Tibial nerve (tissue), 4 donors: ENCODE results near the gene KIF2A. TPM values are rescaled to one million over a fixed set of nuclear protein-coding genes. Genes with fewer than 3 reads are reported as not detected.

Experiments used
- DNase-seq, 2 donors: peaks; one replicate each; pipeline ENCODE4 v3.0.0-alpha.2; 2019; ENCODE audit warnings: low spot score in 2 of 2
- H3K27ac ChIP-seq, 4 donors: fragments of 200-600 bp; sonication (generic) in 3 of 4; one replicate each; pipeline ENCODE4 v1.5.1; 2017 to 2019; ENCODE audit warnings: mild to moderate bottlenecking in 1 of 4
- H3K27me3 ChIP-seq, 2 donors: fragments of 200-600 bp; sonication (generic) in 1 of 2; one replicate each; pipeline versions ENCODE4 v1.5.1 to v1.6.0; 2017 to 2019
- H3K36me3 ChIP-seq, 3 donors: fragments of 200-600 bp; sonication (generic); one replicate each; pipeline ENCODE4 v1.5.1; 2018 to 2019
- H3K4me1 ChIP-seq, 4 donors: fragments of 200-600 bp; sonication (generic) in 3 of 4; one replicate each; pipeline ENCODE4 v1.5.1; 2017 to 2019
- H3K4me3 ChIP-seq, 4 donors: fragments of 200-600 bp; sonication (generic) in 3 of 4; one replicate each; pipeline ENCODE4 v1.5.1; 2017 to 2019; ENCODE audit warnings: mild to moderate bottlenecking in 1 of 4, moderate library complexity in 1 of 4
- H3K9me3 ChIP-seq, 4 donors: fragments of 200-600 bp; sonication (generic) in 3 of 4; one replicate each; pipeline ENCODE4 v1.5.1; 2017 to 2019
- CTCF ChIP-seq, 5 experiments: fragments of 200-600 bp in 3 of 5; fragments of 450-650 bp in 2 of 5; sonication (generic) in 3 of 5; IDR thresholded peaks; one replicate each; pipeline ENCODE4 v1.5.1; 2016 to 2019; ENCODE audit warnings: antibody characterized with exemption in 5 of 5, mild to moderate bottlenecking in 3 of 5, moderate library complexity in 2 of 5
- EP300 ChIP-seq, 2 donors: sonication (generic); formaldehyde crosslinking; IDR thresholded peaks; one replicate each; pipeline ENCODE4 v1.6.1; 2017; ENCODE audit warnings: antibody characterized with exemption in 2 of 2, mild to moderate bottlenecking in 1 of 2
- POLR2A ChIP-seq, 2 donors: fragments of 450-650 bp; IDR thresholded peaks; one replicate each; pipeline ENCODE4 v1.6.1; 2017; ENCODE audit warnings: antibody characterized with exemption in 2 of 2, mild to moderate bottlenecking in 2 of 2, moderate library complexity in 2 of 2
- WGBS, 2 donors: methylation state at CpG; one replicate each; pipeline ENCODE4 v1.1.5; 2018; 5-methylcytosine and 5-hydroxymethylcytosine counted together
- total RNA-seq, 4 donors: library from RNA; depleted of rRNA; stranded (reverse); fragments of >200 nt; gene quantifications; one replicate each; pipeline ENCODE4 v1.1.0, GENCODE V29; 2016

Gene KIF2A
- total RNA-seq, 4 donors from 2014 or later: 28.5 to 60.3 (median 44.9) TPM

GRCh38 chr5:62268792-62269191 is 37.2 kb upstream of the KIF2A start:
- 41 to 60% methylated on average over 2 of the region's 2 CpGs for WGBS, 2 donors
- H3K27ac ChIP-seq: no peak overlapping the region
- H3K36me3 ChIP-seq: no peaks in the 10 kb centered on the region
- no peaks in the 10 kb centered on the region for H3K4me1 ChIP-seq
- H3K9me3 ChIP-seq: no peaks in the 10 kb centered on the region
- H3K27me3 ChIP-seq: no peaks in the 10 kb centered on the region
- H3K4me3 ChIP-seq: no peak overlapping the region
- DNase-seq: no peak
- TF ChIP-seq CTCF (IDR thresholded peaks at IDR 0.05) (no peak), EP300 (IDR thresholded peaks at IDR 0.05) (no peak), POLR2A (IDR thresholded peaks at IDR 0.05) (no peak)

- 92 to 94% methylated on average over 1 of the region's 1 CpG for WGBS, 2 donors
- no peaks in the 10 kb centered on the region for H3K27me3 ChIP-seq
- no peak overlapping the region for H3K4me3 ChIP-seq
- no peaks in the 10 kb centered on the region for H3K4me1 ChIP-seq
- H3K27ac ChIP-seq: no peak overlapping the region
- no peak for DNase-seq
- no peak for TF ChIP-seq POLR2A (IDR thresholded peaks at IDR 0.05)
- no peaks in the 10 kb centered on the region for H3K36me3 ChIP-seq
- H3K9me3 ChIP-seq: no peaks in the 10 kb centered on the region
Measured at GRCh38 chr5:62271370-62271769, 34.6 kb upstream of the KIF2A start.

GRCh38 chr5:62271870-62272269 is 34.1 kb upstream of the KIF2A start:
- no peaks in the 10 kb centered on the region for H3K4me1 ChIP-seq
- TF ChIP-seq POLR2A (IDR thresholded peaks at IDR 0.05) (no peak), EP300 (IDR thresholded peaks at IDR 0.05) (no peak), CTCF (IDR thresholded peaks at IDR 0.05) (no peak)
- H3K36me3 ChIP-seq: no peaks in the 10 kb centered on the region
- WGBS, 2 donors: 61 to 62% methylated on average over 3 of the region's 3 CpGs
- no peak for DNase-seq
- no peaks in the 10 kb centered on the region for H3K9me3 ChIP-seq
- no peak overlapping the region for H3K4me3 ChIP-seq
- H3K27ac ChIP-seq: no peak overlapping the region
- no peaks in the 10 kb centered on the region for H3K27me3 ChIP-seq

- Histone ChIP-seq H3K9me3 (no peaks in the 10 kb centered on the region), H3K4me3 (no peak overlapping the region), H3K27ac (no peak overlapping the region), H3K27me3 (no peaks in the 10 kb centered on the region), H3K4me1 (no peaks in the 10 kb centered on the region), H3K36me3 (no peaks in the 10 kb centered on the region)
- DNase-seq: no peak
- WGBS, 2 donors: 85 to 92% methylated on average over 3 of the region's 3 CpGs
- TF ChIP-seq EP300 (IDR thresholded peaks at IDR 0.05) (no peak), CTCF (IDR thresholded peaks at IDR 0.05) (no peak), POLR2A (IDR thresholded peaks at IDR 0.05) (no peak)
Measured at GRCh38 chr5:62273687-62274086, 32.3 kb upstream of the KIF2A start.

GRCh38 chr5:62275581-62275980 is 30.4 kb upstream of the KIF2A start:
- 69 to 71% methylated on average over 1 of the region's 1 CpG for WGBS, 2 donors
- TF ChIP-seq POLR2A (IDR thresholded peaks at IDR 0.05): no peak
- TF ChIP-seq CTCF (IDR thresholded peaks at IDR 0.05): no peak
- no peak for TF ChIP-seq EP300 (IDR thresholded peaks at IDR 0.05)
- Histone ChIP-seq H3K9me3 (no peaks in the 10 kb centered on the region), H3K36me3 (no peaks in the 10 kb centered on the region), H3K4me3 (no peak overlapping the region), H3K27ac (no peak overlapping the region), H3K4me1 (no peaks in the 10 kb centered on the region), H3K27me3 (no peaks in the 10 kb centered on the region)
- no peak for DNase-seq

GRCh38 chr5:62281411-62281810 is 24.6 kb upstream of the KIF2A start:
- Histone ChIP-seq H3K27me3 (no peaks in the 10 kb centered on the region), H3K27ac (no peak overlapping the region), H3K4me3 (no peak overlapping the region), H3K36me3 (no peaks in the 10 kb centered on the region), H3K9me3 (no peaks in the 10 kb centered on the region), H3K4me1 (no peaks in the 10 kb centered on the region)
- no peak for TF ChIP-seq POLR2A (IDR thresholded peaks at IDR 0.05)
- TF ChIP-seq EP300 (IDR thresholded peaks at IDR 0.05): no peak
- TF ChIP-seq CTCF (IDR thresholded peaks at IDR 0.05): no peak
- 55 to 70% methylated on average over 3 of the region's 3 CpGs for whole genome bisulfite sequencing, 2 donors
- DNase-seq: no peak
